Subcutaneous adipose tissue (tissue), 4 donors: ENCODE results near the gene PSME3IP1. TPM values are rescaled to one million over a fixed set of nuclear protein-coding genes. Genes with fewer than 3 reads are reported as not detected.

Experiments
- total RNA-seq, 4 donors: library from RNA; depleted of rRNA; stranded (reverse); fragments of >200 nt; gene quantifications; one replicate each; pipeline ENCODE4 v1.1.0, GENCODE V29; 2016
- TF ChIP-seq, protein P1 (sequence below): fragments of 450-650 bp; IDR thresholded peaks from one replicate; pipeline ENCODE4 v1.5.1; 2016; ENCODE audit warnings: low read depth, mild to moderate bottlenecking, control low read depth, antibody characterized with exemption, moderate library complexity

PSME3IP1 gene
- total RNA-seq, 4 donors from 2014 or later: 51.8 to 64.5 (median 53.9) TPM

DNA sequence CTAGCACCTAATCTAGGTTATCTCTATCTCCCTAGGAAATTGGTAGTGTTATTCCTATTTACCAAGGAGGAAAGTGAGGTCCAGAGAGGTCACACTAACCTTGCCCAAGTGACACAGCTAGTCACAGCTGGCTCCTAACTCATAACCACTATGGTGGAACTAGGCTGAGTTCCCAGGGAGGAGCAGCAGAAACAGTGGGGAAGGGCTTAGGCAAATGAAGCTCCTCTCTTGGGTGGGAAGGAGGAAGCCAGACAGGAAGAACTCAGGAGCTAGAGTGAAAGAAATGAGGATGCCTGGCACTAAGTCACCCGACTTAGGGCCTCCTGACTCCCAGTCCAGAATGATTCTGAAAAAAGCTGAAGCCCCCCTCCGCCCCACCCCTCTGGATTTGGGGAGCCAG lies 34.5 kb downstream of the PSME3IP1 start:
- TF ChIP-seq, protein P1, sequence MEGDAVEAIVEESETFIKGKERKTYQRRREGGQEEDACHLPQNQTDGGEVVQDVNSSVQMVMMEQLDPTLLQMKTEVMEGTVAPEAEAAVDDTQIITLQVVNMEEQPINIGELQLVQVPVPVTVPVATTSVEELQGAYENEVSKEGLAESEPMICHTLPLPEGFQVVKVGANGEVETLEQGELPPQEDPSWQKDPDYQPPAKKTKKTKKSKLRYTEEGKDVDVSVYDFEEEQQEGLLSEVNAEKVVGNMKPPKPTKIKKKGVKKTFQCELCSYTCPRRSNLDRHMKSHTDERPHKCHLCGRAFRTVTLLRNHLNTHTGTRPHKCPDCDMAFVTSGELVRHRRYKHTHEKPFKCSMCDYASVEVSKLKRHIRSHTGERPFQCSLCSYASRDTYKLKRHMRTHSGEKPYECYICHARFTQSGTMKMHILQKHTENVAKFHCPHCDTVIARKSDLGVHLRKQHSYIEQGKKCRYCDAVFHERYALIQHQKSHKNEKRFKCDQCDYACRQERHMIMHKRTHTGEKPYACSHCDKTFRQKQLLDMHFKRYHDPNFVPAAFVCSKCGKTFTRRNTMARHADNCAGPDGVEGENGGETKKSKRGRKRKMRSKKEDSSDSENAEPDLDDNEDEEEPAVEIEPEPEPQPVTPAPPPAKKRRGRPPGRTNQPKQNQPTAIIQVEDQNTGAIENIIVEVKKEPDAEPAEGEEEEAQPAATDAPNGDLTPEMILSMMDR: no peak

DNA sequence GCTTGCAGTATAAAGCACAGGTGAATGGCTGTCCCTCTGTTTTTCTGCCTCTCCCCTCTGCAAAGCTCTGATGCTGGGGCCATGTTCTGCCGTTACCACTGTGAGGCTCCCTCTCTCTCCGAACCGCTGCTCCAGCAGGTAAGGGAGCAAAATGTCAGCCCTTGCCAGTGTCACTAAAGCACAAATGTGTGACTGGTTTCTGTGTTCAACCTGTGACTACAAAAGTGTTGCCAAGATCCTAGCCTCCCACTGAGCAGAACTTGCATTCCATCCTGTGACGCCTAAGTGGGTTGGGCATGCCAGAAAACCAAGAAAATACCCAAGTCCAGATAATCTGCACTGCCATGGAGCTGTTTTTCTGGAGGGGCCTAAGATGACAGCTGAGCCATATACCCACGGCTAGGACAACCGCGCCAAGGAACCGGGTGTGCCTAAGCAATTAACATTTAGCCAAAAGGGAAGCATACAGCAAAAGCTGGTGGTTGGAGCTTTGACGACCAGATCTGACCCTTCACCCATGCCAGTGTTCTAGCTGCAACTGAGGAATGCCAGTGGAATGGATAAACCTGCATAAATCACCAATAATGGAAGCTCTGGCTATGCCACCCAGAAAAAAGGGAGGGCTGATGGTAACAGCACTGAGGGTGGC lies 35.0 kb downstream of the PSME3IP1 start:
- TF ChIP-seq, protein P1: no peak

DNA sequence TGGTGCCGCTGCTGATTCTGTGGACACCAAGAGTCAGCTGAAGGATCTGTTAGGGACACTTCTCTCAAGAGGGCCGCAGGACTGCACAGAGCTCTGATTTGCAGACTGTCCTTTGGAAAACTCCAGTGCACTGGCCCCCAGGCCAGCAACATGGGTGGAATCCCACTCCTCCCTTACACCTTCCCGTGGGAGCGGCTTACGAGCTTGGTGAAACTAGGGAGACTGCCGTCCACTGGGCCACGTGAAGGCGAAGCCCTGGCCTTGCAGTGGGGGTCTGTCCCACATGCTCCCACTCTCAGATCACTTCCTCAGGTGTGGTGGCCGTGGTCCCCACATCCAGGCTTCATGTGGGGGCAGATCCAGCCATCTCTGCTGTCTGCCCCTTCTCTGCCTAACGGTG lies 36.4 kb downstream of the PSME3IP1 start:
- TF ChIP-seq, protein P1: no peak

DNA sequence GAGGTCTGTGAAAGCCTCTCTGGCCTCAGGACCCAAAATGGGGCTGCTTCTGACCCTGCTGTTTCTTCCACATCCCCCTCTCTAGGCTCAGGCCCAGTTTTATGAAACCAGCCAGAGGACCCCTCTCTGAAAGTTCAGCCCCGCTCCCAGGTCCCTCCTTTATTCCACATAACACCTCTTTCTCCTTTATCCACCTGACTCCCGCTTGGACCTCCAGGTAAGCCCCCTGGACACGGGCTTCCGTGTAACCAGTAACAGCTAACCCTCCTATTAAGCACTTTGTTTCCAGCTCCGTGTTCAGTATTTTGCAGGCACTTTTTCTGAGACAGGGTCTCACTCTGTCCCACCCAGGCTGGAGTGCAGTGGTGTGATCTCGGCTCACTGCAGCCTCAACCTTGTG lies 37.4 kb downstream of the PSME3IP1 start:
- TF ChIP-seq, protein P1: no peak

DNA sequence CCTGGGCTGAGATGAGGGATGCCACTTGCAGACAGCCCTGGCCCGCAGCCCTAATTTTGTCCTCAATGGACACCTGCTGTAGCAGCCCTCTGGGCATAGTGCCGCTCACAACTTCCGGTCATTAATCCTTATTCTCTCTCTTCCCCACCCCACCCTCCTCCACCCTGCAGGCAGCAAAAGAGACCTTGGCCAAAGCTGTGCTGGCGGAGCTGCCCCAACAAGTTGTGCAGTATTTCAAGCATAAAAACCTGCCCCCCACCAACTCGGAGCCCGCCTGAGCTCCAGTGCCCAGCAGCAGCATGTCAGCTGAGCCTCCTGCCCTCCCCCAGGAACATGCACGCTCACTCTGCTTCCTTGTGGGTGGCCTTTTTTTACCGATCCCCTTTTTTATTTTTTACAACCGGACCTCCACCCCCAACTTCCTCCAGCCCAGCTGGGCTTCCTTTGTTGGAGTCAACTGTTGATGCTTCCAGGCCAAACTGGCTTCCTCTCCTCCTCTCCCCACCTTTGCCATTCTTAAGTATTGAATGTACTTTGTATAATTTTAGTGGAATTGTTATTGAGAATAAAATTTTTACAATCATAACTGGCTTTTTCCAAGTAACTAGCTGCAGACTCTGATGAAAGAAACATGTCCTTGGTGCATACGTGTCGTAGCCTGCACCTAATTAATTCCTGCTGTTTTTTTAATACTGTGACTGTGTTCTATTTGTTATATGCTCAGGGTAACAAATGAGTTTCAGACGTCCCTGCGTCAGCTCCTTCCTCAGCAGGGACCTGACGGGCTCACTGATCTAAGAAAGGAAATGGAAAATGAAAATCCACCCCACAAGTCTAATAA lies 38.2 kb downstream of the PSME3IP1 start:
- TF ChIP-seq, protein P1: no peak

DNA sequence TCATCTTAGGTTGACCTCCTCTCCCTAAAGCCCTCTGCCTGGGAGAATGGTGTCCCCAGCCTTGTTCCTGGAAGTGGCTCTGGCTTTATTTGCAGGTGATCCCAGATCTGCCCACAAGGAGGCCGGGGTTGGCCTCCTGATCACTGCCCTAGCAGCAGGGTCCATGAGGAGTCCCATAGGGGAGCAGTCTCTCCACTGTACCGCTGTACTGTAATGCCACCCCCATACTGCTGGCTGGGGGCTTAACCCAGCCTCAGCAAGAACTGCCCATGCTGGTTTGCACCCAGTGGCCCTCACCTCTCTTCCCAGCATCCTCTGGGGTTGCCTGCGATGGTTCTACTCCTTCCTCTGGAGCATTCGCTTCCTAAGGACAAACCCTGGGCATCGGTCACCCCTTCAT lies 39.1 kb downstream of the PSME3IP1 start:
- TF ChIP-seq, protein P1: no peak

DNA sequence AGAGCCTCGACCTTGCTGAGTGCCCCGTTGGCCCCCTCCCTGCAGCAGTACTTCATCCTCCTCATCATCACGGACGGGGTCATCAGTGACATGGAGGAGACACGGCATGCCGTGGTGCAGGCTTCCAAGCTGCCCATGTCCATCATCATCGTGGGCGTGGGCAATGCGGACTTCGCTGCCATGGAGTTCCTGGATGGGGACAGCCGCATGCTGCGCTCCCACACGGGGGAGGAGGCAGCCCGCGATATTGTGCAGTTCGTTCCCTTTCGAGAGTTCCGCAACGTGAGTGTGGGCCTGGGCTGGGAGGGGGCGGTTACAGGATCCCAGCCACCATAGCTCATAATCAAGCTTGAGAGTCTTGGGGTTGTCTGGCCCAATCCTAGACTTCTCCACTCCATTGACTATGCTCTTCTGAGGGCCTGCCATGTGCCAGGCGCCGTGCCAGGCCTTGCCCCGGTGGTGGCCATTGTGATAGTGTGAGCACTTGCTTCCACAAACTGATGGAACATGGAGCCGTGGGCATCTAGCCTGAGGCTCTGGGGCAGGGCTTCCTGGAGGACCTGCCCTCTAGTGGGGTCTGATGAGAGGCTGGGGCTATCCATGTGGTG lies 39.7 kb downstream of the PSME3IP1 start:
- TF ChIP-seq, protein P1: no peak
